GM15510 (cell line): ENCODE results near the gene NRG3.

ENCODE experiments used
- POLR2A ChIP-seq: IDR thresholded peaks from 3 replicates; pipeline ENCODE4 v1.6.1; 2011; ENCODE audit warnings: borderline replicate concordance; ENCODE audit not compliant: insufficient read length; ENCODE audit errors: extremely low read depth

NRG3 gene

DNA sequence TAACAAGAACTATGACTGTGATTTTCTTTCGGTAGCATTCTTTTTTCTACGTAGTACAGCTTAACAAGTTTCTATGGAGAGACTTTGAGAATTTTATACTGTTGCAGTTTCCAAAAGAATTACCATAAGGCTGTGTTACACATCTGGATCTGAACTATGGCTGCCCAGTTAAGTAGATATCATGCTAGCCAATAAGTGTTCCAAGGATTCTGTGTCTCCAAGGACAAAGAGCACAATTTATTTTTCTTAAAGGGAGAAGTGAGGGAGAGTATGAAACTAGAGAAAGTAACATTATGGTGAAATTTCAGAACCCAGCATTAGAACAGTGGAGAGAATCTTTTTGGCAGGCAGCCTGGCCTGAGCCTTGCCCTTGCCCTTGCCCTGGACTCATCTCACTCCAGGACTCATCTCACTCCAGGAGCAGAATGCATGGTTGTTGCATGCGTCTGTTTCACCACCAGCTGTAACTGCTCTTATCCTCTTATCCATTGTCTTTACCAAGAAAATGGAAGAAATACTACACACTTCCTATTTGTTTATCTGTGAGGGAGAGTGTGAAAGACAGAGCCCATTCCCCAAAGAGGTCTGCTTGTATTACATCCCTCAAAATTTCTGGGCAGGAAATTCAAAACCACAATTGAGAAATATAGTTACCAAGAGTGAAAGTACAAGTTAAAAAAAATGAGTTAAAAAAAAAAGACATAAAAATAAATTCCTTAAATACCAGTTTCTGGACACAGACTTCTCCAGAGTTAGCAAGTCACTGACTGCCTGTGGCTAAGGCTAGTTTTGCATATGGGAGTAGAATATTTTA, 1067.5 kb downstream of the NRG3 start:
- no peak for TF ChIP-seq POLR2A

DNA sequence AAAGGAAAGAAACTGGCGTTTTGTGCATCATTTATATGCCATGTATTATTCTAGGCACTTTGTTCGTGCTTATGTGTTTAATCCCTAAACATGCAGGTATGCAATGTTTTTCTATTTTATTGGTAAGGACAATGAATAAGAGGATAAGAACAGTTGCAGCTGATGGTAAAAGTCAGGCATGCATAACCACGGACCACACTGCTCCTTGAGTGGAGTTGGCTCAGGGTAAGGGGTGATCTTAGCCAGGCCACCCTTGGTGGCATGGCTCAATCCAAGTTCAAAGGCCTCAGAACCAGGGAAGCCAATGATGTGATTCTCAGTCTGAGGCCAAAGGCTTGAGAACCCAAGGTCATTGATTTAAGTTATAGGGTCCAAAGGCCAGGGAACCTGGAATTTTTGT, 1068.1 kb downstream of the NRG3 start:
- TF ChIP-seq POLR2A, result no peak

DNA sequence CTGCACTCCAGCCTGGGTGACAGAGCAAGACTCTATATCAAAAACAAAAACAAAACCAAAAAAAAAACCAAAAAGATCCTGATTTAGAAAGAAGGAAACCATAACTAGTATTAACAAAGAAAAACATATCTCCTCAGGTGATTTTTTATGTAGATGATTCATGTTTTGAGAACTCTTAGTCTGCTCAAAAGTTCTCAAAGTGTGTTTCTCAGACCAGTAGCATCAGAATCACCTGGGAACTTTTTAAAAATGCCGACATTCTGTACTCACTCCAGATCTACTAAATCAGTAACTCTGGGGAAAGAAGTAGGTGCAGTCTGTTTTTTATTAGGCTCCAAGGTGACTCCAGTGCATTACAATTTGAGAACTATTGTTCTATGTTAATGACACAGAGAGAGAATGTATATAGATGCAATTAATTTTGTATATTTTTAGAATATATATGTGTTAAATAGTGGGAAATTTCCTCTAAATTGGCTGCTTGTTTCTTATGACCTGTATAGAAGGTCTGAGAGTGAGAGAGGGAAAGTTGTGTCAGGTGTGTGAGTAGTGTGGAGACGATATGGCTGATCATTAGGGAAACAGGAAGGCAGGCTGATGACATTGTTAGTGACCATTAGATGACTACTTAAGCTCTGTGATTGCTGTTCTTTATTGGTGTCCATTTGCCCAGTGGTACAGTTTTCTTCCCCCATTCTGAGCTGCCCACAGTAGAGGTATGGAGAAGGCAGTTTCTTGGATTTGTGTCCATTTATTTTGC, 1075.0 kb downstream of the NRG3 start:
- no peak for TF ChIP-seq POLR2A

DNA sequence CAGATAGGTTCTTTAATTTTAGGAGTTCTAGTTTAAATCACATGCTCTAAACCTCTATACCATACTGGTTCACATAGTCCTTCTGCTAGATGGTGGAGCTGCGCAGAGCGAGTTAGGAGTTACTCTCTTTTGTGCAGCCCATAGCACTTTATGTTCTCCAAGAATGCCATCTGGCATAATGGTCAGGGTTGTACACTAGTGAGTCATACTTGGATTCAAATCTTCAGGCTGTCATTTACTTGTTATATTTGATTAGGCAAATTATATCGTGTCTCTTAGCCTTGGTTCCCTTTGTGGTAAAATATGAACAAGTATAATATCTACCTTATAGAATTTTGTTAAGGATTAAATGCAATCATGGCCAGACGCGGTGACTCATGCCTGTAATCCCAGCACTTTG, 1078.3 kb downstream of the NRG3 start:
- TF ChIP-seq POLR2A, result no peak

DNA sequence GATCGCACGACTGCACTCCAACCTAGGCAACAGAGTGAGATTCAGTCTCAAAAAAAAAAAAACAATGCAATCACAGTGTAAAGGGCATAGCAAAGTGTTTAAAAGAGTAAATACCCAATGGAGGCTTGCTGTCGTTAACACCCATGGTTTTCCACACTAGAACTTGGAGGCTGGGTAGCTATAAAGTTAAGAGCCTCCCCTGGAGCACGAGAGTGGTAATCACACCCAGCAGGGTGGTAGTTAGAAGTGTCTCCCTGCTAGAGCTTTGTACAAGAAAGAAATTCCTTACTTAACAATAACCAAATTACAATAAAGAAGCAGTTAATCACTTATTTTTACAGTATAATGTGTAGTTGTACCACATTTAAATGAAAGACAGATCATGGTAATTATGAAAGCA, 1078.9 kb downstream of the NRG3 start:
- TF ChIP-seq POLR2A, result no peak

DNA sequence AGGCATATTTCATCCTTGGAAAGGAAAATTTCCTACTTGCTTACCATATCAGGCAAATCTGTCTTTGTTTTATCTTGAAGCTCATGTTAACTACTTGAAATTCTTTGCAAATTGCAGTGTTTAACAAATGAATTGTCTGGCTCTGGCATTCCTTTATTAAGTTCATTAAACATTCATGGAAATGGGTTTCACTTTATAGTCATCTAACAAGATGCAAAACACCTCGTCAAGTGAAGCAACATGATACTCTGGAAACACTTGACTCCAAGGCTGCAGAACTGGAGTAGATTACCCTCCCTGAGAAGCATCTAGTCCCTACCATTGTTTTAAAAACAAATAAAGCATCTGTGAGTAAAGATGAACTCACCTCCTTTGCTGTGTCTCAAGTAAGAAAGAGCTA, 1086.9 kb downstream of the NRG3 start:
- no peak for TF ChIP-seq POLR2A

DNA sequence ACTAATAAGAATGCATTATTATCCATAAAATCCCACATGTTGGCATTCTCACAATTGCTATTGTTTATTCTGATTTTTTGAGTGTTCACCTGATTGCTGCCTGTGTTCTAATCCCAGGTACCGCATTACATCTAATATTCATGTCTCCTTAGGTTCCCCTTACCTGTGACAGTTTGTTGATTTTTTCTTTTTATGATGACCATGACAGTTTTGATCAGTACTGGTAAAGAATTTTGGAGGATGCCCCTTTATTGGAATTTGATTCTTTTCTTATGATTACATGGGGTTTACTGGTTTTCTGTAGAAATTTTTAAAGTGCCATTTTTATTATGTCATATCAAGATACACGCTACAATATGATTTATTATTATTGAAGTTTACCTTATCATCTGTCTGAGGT, 1091.1 kb downstream of the NRG3 start:
- TF ChIP-seq POLR2A, result no peak

DNA sequence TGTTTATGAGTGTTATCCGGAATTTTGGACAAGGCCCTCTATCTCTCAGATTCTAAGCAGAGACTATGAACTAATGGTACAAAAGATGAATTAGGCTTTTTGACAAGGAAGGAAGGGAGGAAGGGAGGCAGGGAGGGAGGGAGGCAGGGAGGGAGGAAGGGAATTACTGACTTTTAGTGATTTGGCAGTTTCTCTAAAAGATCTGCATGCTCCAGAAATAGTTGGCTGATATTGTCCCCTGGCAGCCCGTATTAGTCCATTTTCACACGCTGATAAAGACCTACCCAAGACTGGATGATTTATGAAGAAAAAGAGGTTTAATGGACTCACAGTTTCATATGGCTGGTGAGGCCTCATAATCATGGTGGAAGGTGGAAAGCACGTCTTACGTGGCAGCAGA, 1093.5 kb downstream of the NRG3 start:
- TF ChIP-seq POLR2A, result no peak

DNA sequence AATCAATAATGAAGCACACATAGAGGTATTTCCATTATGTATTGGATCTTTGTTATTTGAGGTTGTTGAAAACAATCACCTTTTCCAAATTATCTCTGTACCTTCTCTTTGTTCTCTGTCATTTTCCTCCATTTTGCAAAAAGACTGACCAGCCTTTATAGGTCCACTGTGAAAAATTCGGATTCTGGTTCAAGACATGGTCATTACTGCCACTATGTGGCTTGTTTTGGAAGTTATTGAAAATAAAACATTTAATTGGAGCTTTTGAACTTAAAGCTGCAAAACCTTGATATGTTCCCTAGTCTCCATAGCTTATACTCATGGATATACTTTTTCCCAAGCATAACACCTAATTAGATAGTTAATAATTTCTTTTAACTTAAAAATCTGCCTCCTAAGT, 1094.4 kb downstream of the NRG3 start:
- no peak for TF ChIP-seq POLR2A

DNA sequence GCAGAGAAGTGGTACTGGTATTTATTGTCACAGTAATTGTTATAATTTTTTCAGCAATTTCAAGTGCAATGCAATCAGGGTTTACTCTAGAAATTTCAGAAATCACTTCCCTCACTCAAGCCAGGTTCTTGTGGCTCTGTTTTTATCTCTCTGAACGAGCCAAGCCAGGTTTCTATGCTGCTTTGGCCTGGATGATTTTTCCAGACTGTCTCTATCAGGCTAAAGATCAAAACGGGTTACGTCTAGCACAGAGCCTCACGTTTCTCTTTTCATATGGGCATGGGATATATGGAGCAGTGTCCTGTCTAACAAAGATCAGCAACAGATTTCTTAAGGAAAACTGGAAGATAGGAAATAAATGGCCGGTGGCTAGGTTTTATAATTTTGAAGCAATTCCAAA, 1105.3 kb downstream of the NRG3 start:
- TF ChIP-seq POLR2A, result no peak

DNA sequence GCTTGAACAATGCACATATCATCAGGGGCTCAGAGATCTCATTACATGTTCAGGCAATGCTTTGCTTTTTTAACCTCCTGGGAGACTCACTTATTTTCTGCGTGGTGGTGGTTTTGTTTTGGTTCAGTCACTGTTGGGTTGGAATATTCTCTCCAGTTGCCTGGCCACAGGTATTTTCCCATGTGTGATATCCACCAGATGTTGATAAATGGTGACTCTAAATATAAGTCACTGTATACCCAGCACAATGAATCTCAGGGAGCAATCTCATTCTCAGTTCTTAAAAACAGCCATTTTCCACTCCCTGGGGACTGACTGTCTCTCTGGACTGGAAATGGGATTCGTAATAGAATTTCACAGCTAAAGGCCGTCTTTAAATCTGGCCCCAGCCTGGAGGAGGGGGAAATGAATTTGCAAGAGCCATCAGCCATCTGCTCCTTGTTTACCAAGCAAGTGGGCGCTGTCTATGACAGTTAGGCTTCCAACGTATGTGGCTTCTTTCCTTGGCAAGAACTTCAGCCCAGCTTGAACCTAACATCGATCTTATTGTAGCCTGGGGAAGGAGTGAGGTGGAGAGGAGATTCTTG, 1106.2 kb downstream of the NRG3 start:
- TF ChIP-seq POLR2A, result no peak

DNA sequence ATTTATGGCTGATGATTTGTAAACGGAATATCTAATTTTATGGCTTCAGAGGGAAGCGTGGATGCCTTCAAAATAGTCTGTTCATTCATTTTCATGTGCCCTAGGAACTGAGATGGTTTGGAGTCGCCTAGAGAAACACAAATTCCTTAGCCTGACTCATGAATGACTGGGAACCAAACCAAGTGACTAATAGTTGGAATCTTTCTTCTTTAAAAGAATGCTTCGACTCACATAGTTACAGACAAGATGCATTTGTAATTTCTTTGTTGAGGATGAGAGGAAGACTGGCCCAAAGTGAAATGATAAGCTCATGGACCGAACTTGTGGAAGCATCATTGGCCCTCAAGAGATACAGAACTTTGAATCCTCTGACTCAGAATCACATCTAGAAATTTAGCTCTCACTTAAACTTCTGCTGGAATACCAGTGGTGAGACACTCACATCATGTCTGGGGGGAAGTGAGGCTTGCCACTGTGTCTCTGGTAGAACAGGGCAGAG, 1107.2 kb downstream of the NRG3 start:
- no peak for TF ChIP-seq POLR2A

DNA sequence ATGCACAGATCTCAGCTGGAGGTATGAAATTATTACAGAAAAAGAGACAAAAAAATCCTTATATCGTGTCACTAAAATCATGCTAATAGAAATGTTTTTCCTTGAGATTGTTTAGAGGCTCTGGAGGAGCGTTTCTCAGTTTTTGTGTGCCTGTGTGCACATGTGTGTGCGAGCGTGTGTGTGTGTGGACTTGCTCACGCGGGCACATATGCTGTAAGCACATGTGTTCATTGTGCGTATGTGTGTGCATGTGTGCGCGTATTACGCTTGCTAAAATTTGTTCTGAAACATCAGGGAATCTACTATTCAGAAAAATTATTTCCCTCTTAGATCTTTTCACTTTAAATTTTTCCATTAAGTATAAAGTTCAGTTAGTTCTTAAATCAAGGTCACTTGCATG, 1111.2 kb downstream of the NRG3 start:
- TF ChIP-seq POLR2A, result no peak

DNA sequence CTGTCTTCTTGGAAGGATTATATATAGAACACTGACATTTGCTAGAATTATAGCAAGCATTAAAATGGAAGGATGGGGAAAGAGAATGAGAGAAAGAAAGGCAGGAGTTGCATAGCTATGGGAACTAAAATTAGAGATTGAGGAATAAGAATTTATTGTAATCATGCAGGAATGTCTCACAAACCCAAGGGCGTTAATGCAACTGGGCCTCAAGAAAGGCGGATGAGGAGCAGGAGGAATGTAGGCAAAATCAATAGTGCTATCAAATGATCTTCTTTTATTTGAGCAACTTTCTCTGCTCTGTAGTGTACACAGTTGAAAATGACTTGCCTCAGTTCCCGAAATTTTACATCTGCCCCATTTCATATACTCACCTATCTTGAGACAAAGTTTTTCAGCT, 1132.5 kb downstream of the NRG3 start:
- no peak for TF ChIP-seq POLR2A

DNA sequence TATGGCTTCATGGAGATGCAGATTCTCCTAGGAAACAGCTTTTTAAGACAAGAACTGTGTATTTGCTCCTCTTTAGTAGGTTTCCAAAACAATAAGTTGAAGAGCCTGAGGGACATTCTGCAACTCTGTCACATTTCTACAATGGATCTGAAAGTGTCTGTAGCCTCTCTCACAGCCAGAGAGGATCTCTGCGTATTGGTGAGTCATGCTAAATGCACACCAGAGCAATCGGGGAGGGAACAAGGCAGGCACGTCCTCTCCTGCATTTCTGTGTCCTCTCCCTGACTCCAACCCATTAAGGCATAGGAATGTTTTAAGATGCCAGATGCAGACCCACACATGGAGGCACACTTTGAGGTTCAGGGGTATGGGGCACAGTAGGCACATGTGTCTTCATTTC, 1137.9 kb downstream of the NRG3 start:
- no peak for TF ChIP-seq POLR2A
